ENCODE measurements around the gene SFXN5. TPM values are rescaled to one million over a fixed set of nuclear protein-coding genes. Genes with fewer than 3 reads are reported as not detected.

Gene SFXN5
- total and polyA plus RNA-seq, 2 donors (not counting 3 experiments of a cell fraction or from before 2014, with no cell fraction given), result 18.7 to 28.6 TPM

GRCh38 chr2:73077424-73077795 is 5.9 kb upstream of the SFXN5 start:
- dilution Hi-C loops (cut with MboI; ENCODE audit: extremely low pct_ligation_motif_present, low sequenced_read_pairs), result no loop called here
- no TSS peak for BruUV-seq (replicated peaks)
- CTCF ChIA-PET, result interaction anchor here (1.2 kb wide), 2 partner anchors 79 to 104 kb away, joined by 3 to 4 read pairs; no protein-coding TSS in a partner anchor
- intact Hi-C loops (cut with micrococcal nuclease), result no loop called here
- H4K20me1 ChIP-seq (replicated peaks; ENCODE audit: control insufficient read depth, extremely low read depth, insufficient read depth, low read length), result no peaks in the 10 kb centered on the region
- no peaks in the 10 kb centered on the region for H3K27me3 ChIP-seq (ENCODE audit: control insufficient read depth in 2 of 2, insufficient read depth in 2 of 2, low read length in 2 of 2)
- H3K9me1 ChIP-seq (replicated peaks; ENCODE audit: control insufficient read depth, extremely low read depth, insufficient read depth, low read length), result no peaks in the 10 kb centered on the region
- no peaks in the 10 kb centered on the region for H3K4me1 ChIP-seq (ENCODE audit: control insufficient read depth, extremely low read depth, insufficient read depth, low read length)
- peaks cover 5 to 28% of the 10 kb centered on the region in 2 experiments for H3K36me3 ChIP-seq (ENCODE audit: control insufficient read depth in 2 of 2, extremely low read depth in 1 of 2, insufficient read depth in 2 of 2, low read length in 2 of 2)
- no peak overlapping the region for H3K4me3 ChIP-seq (replicated peaks in 1 of 3; ENCODE audit: insufficient read depth in 1 of 3, low read depth in 1 of 3, low read length in 3 of 3)
- no peaks in the 10 kb centered on the region for H3K9me3 ChIP-seq (replicated peaks; ENCODE audit: control insufficient read depth, insufficient read depth, low read length)
- H3K4me2 ChIP-seq (ENCODE audit: insufficient read depth, low read length), result no peak overlapping the region
- H3K79me2 ChIP-seq (ENCODE audit: control insufficient read depth, insufficient read depth, low read length), result peaks cover 8% of the 10 kb centered on the region
- POLR2A ChIA-PET, result no interaction called here
- no peak overlapping the region for H2AFZ ChIP-seq (ENCODE audit: low read depth, low read length)
- FAIRE-seq (no peak), DNase-seq (ENCODE audit: low read depth, low spot score) (no peak)
- no peak overlapping the region for H3K9ac ChIP-seq (replicated peaks; ENCODE audit: extremely low read depth, insufficient read depth, low read length)
- H3K27ac ChIP-seq (ENCODE audit: insufficient read depth, low read depth, low read length), result no peak overlapping the region
- TF ChIP-seq JUN (IDR thresholded peaks at IDR 0.05; ENCODE audit: borderline replicate concordance, insufficient read depth, insufficient read length, low read depth), result no peak

- ChIA-PET POLR2A (no interaction called here), CTCF (interaction anchor here (1.2 kb wide), 1 partner anchor 103 kb away, joined by 3 read pairs; no protein-coding TSS in a partner anchor)
- no peak overlapping the region for H3K9ac ChIP-seq (replicated peaks; ENCODE audit: extremely low read depth, insufficient read depth, low read length)
- no peaks in the 10 kb centered on the region for H3K9me1 ChIP-seq (replicated peaks; ENCODE audit: control insufficient read depth, extremely low read depth, insufficient read depth, low read length)
- H4K20me1 ChIP-seq (replicated peaks; ENCODE audit: control insufficient read depth, extremely low read depth, insufficient read depth, low read length), result no peaks in the 10 kb centered on the region
- TF ChIP-seq MAX (IDR thresholded peaks at IDR 0.05; ENCODE audit: insufficient read depth, insufficient read length) (no peak), POLR2A (IDR thresholded peaks at IDR 0.05; ENCODE audit: low read depth, low read length) (no peak), EZH2 (IDR thresholded peaks at IDR 0.05; ENCODE audit: borderline replicate concordance, low read depth, low read length, severe bottlenecking) (no peak), FOS (IDR thresholded peaks at IDR 0.05; ENCODE audit: borderline replicate concordance, insufficient read depth, low read length) (no peak), POLR2AphosphoS5 (IDR thresholded peaks at IDR 0.05; ENCODE audit: insufficient read depth, low read depth, low read length) (no peak), MYC (IDR thresholded peaks at IDR 0.05; ENCODE audit: low read depth, low read length) (no peak), GATA2 (IDR thresholded peaks at IDR 0.05; ENCODE audit: insufficient read depth, insufficient read length, low read depth, low read length) (no peak), JUN (IDR thresholded peaks at IDR 0.05; ENCODE audit: borderline replicate concordance, insufficient read depth, insufficient read length, low read depth) (no peak), CTCF (IDR thresholded peaks at IDR 0.05; ENCODE audit: extremely low read depth in 1 of 2, insufficient read depth in 1 of 2, low read depth in 1 of 2, low read length in 2 of 2) (no peak)
- no TSS peak for BruUV-seq (replicated peaks)
- peaks cover 5% of the 10 kb centered on the region for H3K4me1 ChIP-seq (ENCODE audit: control insufficient read depth, extremely low read depth, insufficient read depth, low read length)
- H3K79me2 ChIP-seq (ENCODE audit: control insufficient read depth, insufficient read depth, low read length), result peaks cover 4% of the 10 kb centered on the region
- H3K27ac ChIP-seq (ENCODE audit: insufficient read depth, low read depth, low read length), result no peak overlapping the region
- intact Hi-C loops (cut with micrococcal nuclease), result no loop called here
- H3K4me3 ChIP-seq (replicated peaks in 1 of 3; ENCODE audit: insufficient read depth in 1 of 3, low read depth in 1 of 3, low read length in 3 of 3), result no peak overlapping the region
- no peaks in the 10 kb centered on the region for H3K27me3 ChIP-seq (ENCODE audit: control insufficient read depth in 2 of 2, insufficient read depth in 2 of 2, low read length in 2 of 2)
- dilution Hi-C loops (cut with MboI; ENCODE audit: extremely low pct_ligation_motif_present, low sequenced_read_pairs), result no loop called here
- H3K4me2 ChIP-seq (ENCODE audit: insufficient read depth, low read length), result no peak overlapping the region
- DNase-seq (ENCODE audit: low read depth, low spot score) (no peak), FAIRE-seq (no peak)
- H2AFZ ChIP-seq (ENCODE audit: low read depth, low read length), result no peak overlapping the region
- H3K36me3 ChIP-seq (ENCODE audit: control insufficient read depth in 2 of 2, extremely low read depth in 1 of 2, insufficient read depth in 2 of 2, low read length in 2 of 2), result peaks cover 3 to 28% of the 10 kb centered on the region in 2 experiments
- H3K9me3 ChIP-seq (replicated peaks; ENCODE audit: control insufficient read depth, insufficient read depth, low read length), result no peaks in the 10 kb centered on the region
These were observed 5.3 kb upstream of the SFXN5 start for GRCh38 chr2:73076701-73077423.
